H1 (cell line): ENCODE results near the gene CCDC88C. TPM values are rescaled to one million over a fixed set of nuclear protein-coding genes. Genes with fewer than 3 reads are reported as not detected.

ENCODE experiments used
- CTCF ChIA-PET: fragments of 300-600 bp; sonication (Branson Sonifier 250); formaldehyde crosslinking; loops from one replicate; lab custom pipeline; 2021; ENCODE audit not compliant: partially characterized antibody; lab: Charles Lee
- POLR2A ChIA-PET: fragments of 300-600 bp; sonication (Branson Sonifier 250); formaldehyde crosslinking; loops from one replicate; lab custom pipeline; 2021; ENCODE audit warnings: inconsistent platforms; ENCODE audit not compliant: partially characterized antibody; lab: Charles Lee
- DNase-seq, 2 experiments: peaks; one replicate each; pipeline versions ENCODE4 v3.0.0 to v3.0.0-alpha.2; 2010 to 2022; ENCODE audit warnings: low spot score in 2 of 2, low read depth in 1 of 2, mixed read lengths in 1 of 2
- FAIRE-seq: peaks from 2 replicates; lab custom pipeline; 2011; peaks lifted over from hg19 to GRCh38; lab: Jason Lieb, UNC
- H2AFZ ChIP-seq: 2 replicates; pipeline ENCODE4 v1.8.1; 2012; ENCODE audit warnings: low read length, inconsistent platforms
- H2AK5ac ChIP-seq: 2 replicates; pipeline ENCODE4 v1.6.1; 2013; ENCODE audit warnings: low read depth, low read length
- H2BK120ac ChIP-seq: replicated peaks from 2 replicates; pipeline ENCODE3; 2013; ENCODE audit warnings: low read depth, low read length, inconsistent platforms
- H2BK12ac ChIP-seq: 2 replicates; pipeline ENCODE4 v1.6.1; 2013; ENCODE audit warnings: low read depth, low read length
- H2BK15ac ChIP-seq: 2 replicates; pipeline ENCODE4 v1.6.1; 2013; ENCODE audit warnings: low read length
- H2BK20ac ChIP-seq: 2 replicates; pipeline ENCODE4 v1.6.1; 2013; ENCODE audit warnings: low read length
- H2BK5ac ChIP-seq: 2 replicates; pipeline ENCODE4 v1.6.1; 2013; ENCODE audit warnings: low read depth, low read length
- H3K14ac ChIP-seq: 2 replicates; pipeline ENCODE4 v1.6.1; 2013; ENCODE audit warnings: inconsistent platforms; ENCODE audit not compliant: insufficient read length
- H3K18ac ChIP-seq: 2 replicates; pipeline ENCODE4 v1.6.1; 2013; ENCODE audit warnings: low read length; ENCODE audit errors: extremely low read depth
- H3K23ac ChIP-seq: 2 replicates; pipeline ENCODE4 v1.6.1; 2013; ENCODE audit warnings: inconsistent platforms; ENCODE audit not compliant: insufficient read length
- H3K23me2 ChIP-seq: 2 replicates; pipeline ENCODE4 v1.6.1; 2013; ENCODE audit warnings: low read depth, low read length
- H3K27ac ChIP-seq: 2 replicates; pipeline ENCODE4 v1.6.1; 2011; ENCODE audit warnings: low read depth, low read length, inconsistent platforms
- H3K27me3 ChIP-seq, 4 experiments: replicated peaks in 1 of 4; 1 replicate in 1 of 4; 2 replicates in 3 of 4; pipeline versions ENCODE4 v1.6.1 to v1.8.1; 2011 to 2013; ENCODE audit warnings: low read length in 3 of 4, mild to moderate bottlenecking in 3 of 4, inconsistent platforms in 2 of 4, mixed read lengths in 2 of 4, moderate library complexity in 1 of 4; ENCODE audit not compliant: control insufficient read depth in 3 of 4, insufficient read depth in 3 of 4; ENCODE audit errors: extremely low read depth in 1 of 4
- H3K36me3 ChIP-seq, 4 experiments: 2 replicates each; pipeline versions ENCODE4 v1.6.1 to v1.8.1; 2011 to 2013; ENCODE audit warnings: mild to moderate bottlenecking in 4 of 4, low read length in 3 of 4, moderate library complexity in 2 of 4, control low read depth in 1 of 4, inconsistent platforms in 1 of 4; ENCODE audit not compliant: insufficient read depth in 4 of 4, control insufficient read depth in 2 of 4
- H3K4ac ChIP-seq: replicated peaks from 2 replicates; pipeline ENCODE3; 2013; ENCODE audit warnings: low read length, low read depth, mixed read lengths, inconsistent platforms; ENCODE audit not compliant: insufficient read length
- H3K4me1 ChIP-seq, 4 experiments: replicated peaks in 1 of 4; 1 replicate in 1 of 4; 2 replicates in 3 of 4; pipeline versions ENCODE4 v1.6.1 to v1.8.1; 2011 to 2013; ENCODE audit warnings: low read length in 3 of 4, inconsistent platforms in 2 of 4, mixed read lengths in 1 of 4; ENCODE audit not compliant: insufficient read depth in 4 of 4, control insufficient read depth in 3 of 4
- H3K4me2 ChIP-seq, 2 experiments: 2 replicates each; pipeline versions ENCODE4 v1.6.1 to v1.8.1; 2011 to 2013; ENCODE audit warnings: low read depth in 2 of 2, low read length in 2 of 2, control low read depth in 1 of 2, inconsistent platforms in 1 of 2, mild to moderate bottlenecking in 1 of 2; ENCODE audit not compliant: insufficient read depth in 1 of 2
- H3K4me3 ChIP-seq, 4 experiments: fragments of 200-600, 300-600 bp in 1 of 4; sonication (generic), shearing (Covaris generic), sonication (Bioruptor Twin) in 1 of 4; 2 replicates each; pipeline versions ENCODE4 v1.5.1 to v1.8.1; 2011 to 2016; ENCODE audit warnings: low read length in 4 of 4, low read depth in 3 of 4, control low read depth in 2 of 4, inconsistent platforms in 2 of 4, mild to moderate bottlenecking in 2 of 4, mixed read lengths in 1 of 4, moderate library complexity in 1 of 4; ENCODE audit not compliant: insufficient read depth in 2 of 4; ENCODE audit errors: extremely low read depth in 1 of 4
- H3K56ac ChIP-seq: replicated peaks from 2 replicates; pipeline ENCODE3; 2013; ENCODE audit warnings: low read depth, mild to moderate bottlenecking, mixed read lengths, low read length, inconsistent platforms; ENCODE audit not compliant: insufficient read length
- H3K79me1 ChIP-seq: 2 replicates; pipeline ENCODE4 v1.6.1; 2013; ENCODE audit warnings: low read depth, low read length, control low read depth
- H3K79me2 ChIP-seq, 2 experiments: 2 replicates each; pipeline versions ENCODE4 v1.6.1 to v1.8.1; 2012 to 2013; ENCODE audit warnings: low read length in 2 of 2, mild to moderate bottlenecking in 2 of 2, inconsistent platforms in 1 of 2; ENCODE audit not compliant: insufficient read depth in 2 of 2, control insufficient read depth in 1 of 2
- H3K9ac ChIP-seq, 4 experiments: replicated peaks in 1 of 4; 1 replicate in 1 of 4; 2 replicates in 3 of 4; pipeline versions ENCODE4 v1.6.1 to v1.8.1; 2011 to 2013; ENCODE audit warnings: low read depth in 3 of 4, low read length in 3 of 4, control low read depth in 2 of 4, mild to moderate bottlenecking in 2 of 4, moderate library complexity in 2 of 4, inconsistent platforms in 1 of 4; ENCODE audit errors: extremely low read depth in 1 of 4
- H3K9me3 ChIP-seq, 2 experiments: 2 replicates each; pipeline versions ENCODE4 v1.6.1 to v1.8.1; 2012 to 2013; ENCODE audit warnings: mild to moderate bottlenecking in 2 of 2, moderate library complexity in 2 of 2, control low read depth in 1 of 2, inconsistent platforms in 1 of 2, low read depth in 1 of 2, low read length in 1 of 2, mixed read lengths in 1 of 2; ENCODE audit not compliant: insufficient read depth in 2 of 2
- H4K20me1 ChIP-seq, 2 experiments: replicated peaks in 1 of 2; 2 replicates each; pipeline versions ENCODE3 to v1.8.1; 2011 to 2013; ENCODE audit warnings: inconsistent platforms in 2 of 2, low read length in 2 of 2, mild to moderate bottlenecking in 1 of 2; ENCODE audit not compliant: insufficient read depth in 2 of 2, control insufficient read depth in 1 of 2
- H4K5ac ChIP-seq: 2 replicates; pipeline ENCODE4 v1.6.1; 2013; ENCODE audit warnings: low read length, low read depth, mixed read lengths, inconsistent platforms; ENCODE audit not compliant: insufficient read length
- H4K8ac ChIP-seq: 2 replicates; pipeline ENCODE4 v1.8.0; 2013; ENCODE audit warnings: mild to moderate bottlenecking, moderate library complexity, low read length, inconsistent platforms; ENCODE audit not compliant: insufficient read depth; ENCODE audit errors: extremely low read depth
- H4K91ac ChIP-seq: replicated peaks from 2 replicates; pipeline ENCODE3; 2013; ENCODE audit warnings: low read length, mixed read lengths, inconsistent platforms; ENCODE audit not compliant: insufficient read length
- KDM5A ChIP-seq: fragments of 200-600 bp; IDR thresholded peaks from 2 replicates; pipeline ENCODE4 v1.7.1; 2012; ENCODE audit warnings: mild to moderate bottlenecking, low read length, inconsistent platforms, mixed read lengths
- POLR2A ChIP-seq, 2 experiments: IDR thresholded peaks; 1 replicate in 1 of 2; 2 replicates in 1 of 2; pipeline ENCODE4 v1.6.1; 2011; ENCODE audit warnings: low read depth in 2 of 2, low read length in 2 of 2, mild to moderate bottlenecking in 2 of 2; ENCODE audit errors: control extremely low read depth in 1 of 2
- SP2 ChIP-seq: IDR thresholded peaks from 2 replicates; pipeline ENCODE4 v1.6.1; 2012; ENCODE audit warnings: mild to moderate bottlenecking, low read length, inconsistent platforms
- WGBS, 2 experiments: shearing (Covaris generic) in 1 of 2; methylation state at CpG; one replicate each; pipeline versions ENCODE4 v1.1.6 to v1.1.7; 2013 to 2015; ENCODE audit warnings: low lambda C conversion rate in 2 of 2, mixed read lengths in 2 of 2, inconsistent platforms in 1 of 2, low coverage in 1 of 2, missing lambda C conversion rate in 1 of 2; ENCODE audit not compliant: insufficient replicate concordance in 2 of 2, insufficient coverage in 1 of 2, insufficient read length in 1 of 2; ENCODE audit errors: extremely low coverage in 1 of 2, missing lambda C conversion rate in 1 of 2; 5-methylcytosine and 5-hydroxymethylcytosine counted together
- polyA plus RNA-seq, 7 experiments: library from polyadenylated mRNA; depleted of rRNA in 3 of 7; stranded (reverse) in 5 of 7; unstranded in 2 of 7; fragments of >200 nt in 5 of 7; fragments of 200-250 nt in 2 of 7; gene quantifications; 1 replicate in 5 of 7; 2 replicates in 1 of 7; 4 replicates in 1 of 7; pipeline versions ENCODE4 v1.2.1 to v1.2.3, GENCODE V29; 2011 to 2013; ENCODE audit warnings: missing spikeins in 2 of 7, mixed read lengths in 2 of 7
- total RNA-seq: library from RNA; stranded (reverse); fragmentation: NEBNext Ultra II Directional; extraction: Animal tissue kit (Norgen Biotek cat#: 25700); gene quantifications from 2 replicates; pipeline ENCODE4 v1.2.1, GENCODE V29; 2021

CCDC88C gene
- total and polyA plus RNA-seq, 2 of the 8 experiments (the other 6 are each of a cell fraction or from before 2014, with no cell fraction given), result 10.3 to 57.7 TPM

GRCh38 chr14:91273885-91274273 lies 143.7 kb downstream of the CCDC88C start:
- H4K20me1 ChIP-seq, result peaks cover 2 to 4% of the 10 kb centered on the region in 2 experiments
- 98% methylated on average over 10 of the region's 13 CpGs; no CpG with 5 or more reads in 1 of the 2 experiments for WGBS, 2 experiments
- no peaks in the 10 kb centered on the region for H3K9me3 ChIP-seq
- no peak overlapping the region for H3K27ac ChIP-seq
- no peak for FAIRE-seq
- TF ChIP-seq KDM5A (no peak), POLR2A (IDR thresholded peaks at IDR 0.05; ENCODE audit: control extremely low read depth in 1 of 2, low read depth in 2 of 2, low read length in 2 of 2) (no peak), SP2 (no peak)
- H2BK20ac ChIP-seq, result no peak overlapping the region
- H3K18ac ChIP-seq, result no peak overlapping the region
- no peak overlapping the region for H4K91ac ChIP-seq
- H3K4me2 ChIP-seq, result no peak overlapping the region
- no peaks in the 10 kb centered on the region for H3K4me1 ChIP-seq
- H4K8ac ChIP-seq, result no peak overlapping the region
- no peak overlapping the region for H2BK15ac ChIP-seq
- no peak overlapping the region for H3K4me3 ChIP-seq
- H3K56ac ChIP-seq, result no peak overlapping the region
- no peak overlapping the region for H2BK12ac ChIP-seq
- H2BK120ac ChIP-seq, result no peak overlapping the region
- no peak overlapping the region for H4K5ac ChIP-seq
- H3K27me3 ChIP-seq, result no peaks in the 10 kb centered on the region
- peaks cover 5 to 44% (median 28%) of the 10 kb centered on the region in 4 experiments; a peak in 7 of 8 replicates for H3K36me3 ChIP-seq
- H2AFZ ChIP-seq, result no peak overlapping the region
- POLR2A ChIA-PET, result interaction anchor here (0.7 kb wide), 1 partner anchor 20 kb away, joined by 3 read pairs; no protein-coding TSS in a partner anchor
- no peak overlapping the region; the same call in 1 of the 2 replicates for H2BK5ac ChIP-seq
- CTCF ChIA-PET, result interaction anchor here (1.1 to 7.3 kb wide), 3 partner anchors 13 to 98 kb away, joined by 3 to 57 read pairs (median 10); no protein-coding TSS in a partner anchor
- H3K79me1 ChIP-seq, result no peaks in the 10 kb centered on the region
- no peaks in the 10 kb centered on the region for H3K79me2 ChIP-seq
- no peaks in the 10 kb centered on the region for H3K23me2 ChIP-seq
- no peak overlapping the region for H2AK5ac ChIP-seq
- no peak for DNase-seq
- no peak overlapping the region for H3K14ac ChIP-seq
- H3K9ac ChIP-seq, result no peak overlapping the region
- H3K23ac ChIP-seq, result no peak overlapping the region
- H3K4ac ChIP-seq, result no peak overlapping the region
